ENCODE measurements around the gene FZR1.

FZR1 gene

GRCh38 chr19:3471954-3472655, 34.0 kb upstream of the FZR1 start:
- no peak for DNase-seq (ENCODE audit: low spot score)
- no peak for FAIRE-seq

GRCh38 chr19:3474010-3474409, 32.1 kb upstream of the FZR1 start:
- no peak for FAIRE-seq

GRCh38 chr19:3474614-3475013, 31.5 kb upstream of the FZR1 start:
- FAIRE-seq (no peak), DNase-seq (ENCODE audit: low spot score) (no peak)

More at GRCh38 chr19:3474010-3474409, 32.1 kb upstream of the FZR1 start:
- DNase-seq (ENCODE audit: low spot score) = no peak

- DNase-seq (ENCODE audit: low spot score) = no peak
- FAIRE-seq = no peak
Observed at GRCh38 chr19:3475449-3475848, 30.7 kb upstream of the FZR1 start.

GRCh38 chr19:3476830-3477229, 29.3 kb upstream of the FZR1 start:
- DNase-seq (ENCODE audit: low spot score) (no peak), FAIRE-seq (no peak)

- DNase-seq (ENCODE audit: low spot score) (no peak), FAIRE-seq (no peak)
Observed at GRCh38 chr19:3477506-3477905, 28.6 kb upstream of the FZR1 start.

- DNase-seq (ENCODE audit: low spot score) = no peak
- no peak for FAIRE-seq
Observed at GRCh38 chr19:3477951-3478350, 28.2 kb upstream of the FZR1 start.

- FAIRE-seq = no peak
- DNase-seq (ENCODE audit: low spot score) = no peak
Observed at GRCh38 chr19:3478409-3479176, 27.5 kb upstream of the FZR1 start.

GRCh38 chr19:3479177-3479833, 26.8 kb upstream of the FZR1 start:
- FAIRE-seq (no peak), DNase-seq (ENCODE audit: low spot score) (no peak)

GRCh38 chr19:3479834-3480215, 26.3 kb upstream of the FZR1 start:
- DNase-seq (ENCODE audit: low spot score) (no peak), FAIRE-seq (no peak)

- no peak for FAIRE-seq
- no peak for DNase-seq (ENCODE audit: low spot score)
Observed at GRCh38 chr19:3480383-3481091, 25.6 kb upstream of the FZR1 start, which contains the start of gene SMIM24. TSS of gene SMIM24 (minus strand) at chr19:3480525. CDS start at chr19:3480463, 62 bp downstream.

- no peak for DNase-seq (ENCODE audit: low spot score)
- no peak for FAIRE-seq
Observed at GRCh38 chr19:3481241-3482090, 24.6 kb upstream of the FZR1 start.

GRCh38 chr19:3482507-3483225, 23.4 kb upstream of the FZR1 start:
- no peak for FAIRE-seq
- no peak for DNase-seq (ENCODE audit: low spot score)

- no peak for DNase-seq (ENCODE audit: low spot score)
- FAIRE-seq = no peak
Observed at GRCh38 chr19:3483226-3483628, 22.9 kb upstream of the FZR1 start, which contains the start of gene SMIM44. TSS of gene SMIM44 (minus strand) at chr19:3483441. CDS start at chr19:3483403, 38 bp downstream.

GRCh38 chr19:3491396-3492119, 14.6 kb upstream of the FZR1 start:
- DNase-seq (ENCODE audit: low spot score) (no peak), FAIRE-seq (no peak)

- no peak for DNase-seq (ENCODE audit: low spot score)
- no peak for FAIRE-seq
Observed at GRCh38 chr19:3492131-3492839, 13.8 kb upstream of the FZR1 start.

GRCh38 chr19:3492919-3493318, 13.2 kb upstream of the FZR1 start:
- DNase-seq (ENCODE audit: low spot score) (no peak), FAIRE-seq (no peak)

- FAIRE-seq = no peak
- DNase-seq (ENCODE audit: low spot score) = no peak
Observed at GRCh38 chr19:3493651-3494050, 12.5 kb upstream of the FZR1 start.

- FAIRE-seq (no peak), DNase-seq (ENCODE audit: low spot score) (no peak)
Observed at GRCh38 chr19:3494051-3494450, 12.1 kb upstream of the FZR1 start.

Measured in RCC 7860 (cell line).